H9 (cell line): ENCODE data around the gene GLB1L. TPM values are rescaled to one million over a fixed set of nuclear protein-coding genes. Genes with fewer than 3 reads are reported as not detected.

Experiments
- DNase-seq: peaks from one replicate; pipeline ENCODE4 v3.0.0-alpha.2; 2017
- H2AFZ ChIP-seq: one replicate; pipeline ENCODE4 v1.6.1; 2013; ENCODE audit warnings: mild to moderate bottlenecking, low read length, control low read depth, moderate library complexity
- H2AK5ac ChIP-seq: 2 replicates; pipeline ENCODE4 v1.6.1; 2013; ENCODE audit warnings: low read length, control low read depth, mixed read lengths; ENCODE audit not compliant: insufficient read length
- H2BK120ac ChIP-seq: one replicate; pipeline ENCODE4 v1.6.1; 2013; ENCODE audit warnings: low read depth, mild to moderate bottlenecking, low read length, control low read depth, inconsistent platforms; ENCODE audit not compliant: poor library complexity, severe bottlenecking
- H2BK12ac ChIP-seq: 2 replicates; pipeline ENCODE4 v1.6.1; 2013; ENCODE audit warnings: low read length, control low read depth, mixed read lengths, low read depth; ENCODE audit not compliant: insufficient read length
- H2BK15ac ChIP-seq: 2 replicates; pipeline ENCODE4 v1.6.1; 2013; ENCODE audit warnings: low read depth, low read length, control low read depth
- H2BK20ac ChIP-seq: one replicate; pipeline ENCODE4 v1.6.1; 2013; ENCODE audit warnings: low read depth, mild to moderate bottlenecking, low read length, control low read depth, inconsistent platforms; ENCODE audit not compliant: poor library complexity, severe bottlenecking
- H2BK5ac ChIP-seq: 2 replicates; pipeline ENCODE4 v1.6.1; 2013; ENCODE audit warnings: low read length, control low read depth, mixed read lengths; ENCODE audit not compliant: insufficient read length
- H3K14ac ChIP-seq: 2 replicates; pipeline ENCODE4 v1.6.1; 2013; ENCODE audit warnings: low read length, control low read depth; ENCODE audit not compliant: insufficient read depth
- H3K18ac ChIP-seq: 2 replicates; pipeline ENCODE4 v1.6.1; 2013; ENCODE audit warnings: low read depth, mild to moderate bottlenecking, mixed read lengths, low read length, control low read depth; ENCODE audit not compliant: insufficient read length
- H3K23ac ChIP-seq: 2 replicates; pipeline ENCODE4 v1.6.1; 2013; ENCODE audit warnings: low read length, control low read depth, mixed read lengths, low read depth; ENCODE audit not compliant: insufficient read length
- H3K23me2 ChIP-seq: 2 replicates; pipeline ENCODE4 v1.6.1; 2013; ENCODE audit warnings: low read depth, mild to moderate bottlenecking, mixed read lengths, low read length, control low read depth; ENCODE audit not compliant: insufficient read length, poor library complexity, severe bottlenecking
- H3K27ac ChIP-seq: 2 replicates; pipeline ENCODE4 v1.5.1; 2013; ENCODE audit warnings: low read length, control low read depth, mixed read lengths, low read depth; ENCODE audit not compliant: insufficient read length
- H3K27me3 ChIP-seq: 2 replicates; pipeline ENCODE4 v1.6.1; 2013; ENCODE audit warnings: low read length, control low read depth, inconsistent platforms; ENCODE audit not compliant: insufficient read depth
- H3K4ac ChIP-seq: 2 replicates; pipeline ENCODE4 v1.6.1; 2013; ENCODE audit warnings: low read depth, mild to moderate bottlenecking, control low read depth, inconsistent platforms, low read length, moderate library complexity
- H3K4me1 ChIP-seq: 2 replicates; pipeline ENCODE4 v1.6.1; 2013; ENCODE audit warnings: low read length, control low read depth, inconsistent platforms; ENCODE audit not compliant: insufficient read depth
- H3K4me2 ChIP-seq: 2 replicates; pipeline ENCODE4 v1.6.1; 2013; ENCODE audit warnings: low read length, control low read depth, mixed read lengths; ENCODE audit not compliant: insufficient read length, insufficient read depth
- H3K56ac ChIP-seq: 2 replicates; pipeline ENCODE4 v1.6.1; 2013; ENCODE audit warnings: low read depth, mild to moderate bottlenecking, mixed read lengths, low read length, control low read depth; ENCODE audit not compliant: insufficient read length
- H3K79me1 ChIP-seq: 2 replicates; pipeline ENCODE4 v1.6.1; 2013; ENCODE audit warnings: low read depth, mild to moderate bottlenecking, moderate library complexity, low read length, control low read depth, inconsistent platforms; ENCODE audit not compliant: insufficient read depth, poor library complexity, severe bottlenecking
- H3K79me2 ChIP-seq: 2 replicates; pipeline ENCODE4 v1.6.1; 2013; ENCODE audit warnings: low read length, control low read depth, inconsistent platforms; ENCODE audit not compliant: insufficient read depth
- H3K9ac ChIP-seq: 2 replicates; pipeline ENCODE4 v1.6.1; 2013; ENCODE audit warnings: low read length, control low read depth, mixed read lengths; ENCODE audit not compliant: insufficient read length; ENCODE audit errors: extremely low read depth
- H3K9me3 ChIP-seq: one replicate; pipeline ENCODE4 v1.6.1; 2013; ENCODE audit warnings: low read depth, low read length, inconsistent platforms; ENCODE audit not compliant: control insufficient read depth
- H3T11ph ChIP-seq: one replicate; pipeline ENCODE4 v1.6.1; 2013; ENCODE audit warnings: mild to moderate bottlenecking, low read length, control low read depth, inconsistent platforms
- H4K20me1 ChIP-seq: one replicate; pipeline ENCODE4 v1.6.1; 2013; ENCODE audit not compliant: control insufficient read depth, insufficient read length, insufficient read depth
- H4K5ac ChIP-seq: 2 replicates; pipeline ENCODE4 v1.6.1; 2013; ENCODE audit warnings: low read depth, mild to moderate bottlenecking, mixed read lengths, low read length, control low read depth; ENCODE audit not compliant: insufficient read length
- H4K8ac ChIP-seq: replicated peaks from 2 replicates; pipeline ENCODE4 v1.6.1; 2013; ENCODE audit warnings: low read length, control low read depth, mixed read lengths, low read depth; ENCODE audit not compliant: insufficient read length
- H4K91ac ChIP-seq: 2 replicates; pipeline ENCODE4 v1.6.1; 2013; ENCODE audit warnings: low read depth, mild to moderate bottlenecking, moderate library complexity, mixed read lengths, low read length, control low read depth; ENCODE audit not compliant: insufficient read length
- H3K27ac Mint-ChIP-seq, 3 experiments: 2 replicates in 2 of 3; 3 replicates in 1 of 3; pipeline ENCODE4 v1.8.0; 2020 to 2021; ENCODE audit warnings: mixed read lengths in 3 of 3, mild to moderate bottlenecking in 1 of 3, moderate library complexity in 1 of 3
- H3K27me3 Mint-ChIP-seq: 2 replicates; pipeline ENCODE4 v1.8.0; 2021; ENCODE audit warnings: low read depth, mild to moderate bottlenecking, moderate library complexity, mixed read lengths
- H3K36me3 Mint-ChIP-seq, 3 experiments: 2 replicates in 2 of 3; 3 replicates in 1 of 3; pipeline ENCODE4 v1.8.0; 2020 to 2021; ENCODE audit warnings: low read depth in 3 of 3, mixed read lengths in 3 of 3; ENCODE audit not compliant: insufficient read depth in 1 of 3
- H3K4me1 Mint-ChIP-seq, 2 experiments: 2 replicates each; pipeline ENCODE4 v1.8.0; 2020; ENCODE audit warnings: mixed read lengths in 2 of 2
- H3K4me3 Mint-ChIP-seq, 2 experiments: 2 replicates in 1 of 2; 3 replicates in 1 of 2; pipeline ENCODE4 v1.8.0; 2020 to 2021; ENCODE audit warnings: mild to moderate bottlenecking in 2 of 2, mixed read lengths in 2 of 2, moderate library complexity in 1 of 2
- H3K9me3 Mint-ChIP-seq, 2 experiments: 2 replicates in 1 of 2; 3 replicates in 1 of 2; pipeline ENCODE4 v1.8.0; 2020; ENCODE audit warnings: mild to moderate bottlenecking in 2 of 2, mixed read lengths in 2 of 2, moderate library complexity in 1 of 2
- WGBS: extraction: QIAGEN DNeasy Blood & Tissue Kit; methylation state at CpG from one replicate; pipeline ENCODE4 v1.1.7; 2013; ENCODE audit warnings: missing lambda C conversion rate, low lambda C conversion rate, mixed read lengths; ENCODE audit not compliant: insufficient read length; ENCODE audit errors: extremely low coverage; 5-methylcytosine and 5-hydroxymethylcytosine counted together
- total RNA-seq: library from RNA; stranded (reverse); gene quantifications from 2 replicates; pipeline ENCODE4 v1.2.1, GENCODE V29; 2021
- TF ChIP-seq, protein P1 (sequence below): fragments of 200-600 bp; sonication (generic); conservative IDR thresholded peaks from 3 replicates; pipeline ENCODE4 v1.8.0; 2021; ENCODE audit warnings: antibody characterized with exemption, mild to moderate bottlenecking

The GLB1L gene
- total RNA-seq, 1 experiment from 2014 or later: 6.5 TPM

DNA sequence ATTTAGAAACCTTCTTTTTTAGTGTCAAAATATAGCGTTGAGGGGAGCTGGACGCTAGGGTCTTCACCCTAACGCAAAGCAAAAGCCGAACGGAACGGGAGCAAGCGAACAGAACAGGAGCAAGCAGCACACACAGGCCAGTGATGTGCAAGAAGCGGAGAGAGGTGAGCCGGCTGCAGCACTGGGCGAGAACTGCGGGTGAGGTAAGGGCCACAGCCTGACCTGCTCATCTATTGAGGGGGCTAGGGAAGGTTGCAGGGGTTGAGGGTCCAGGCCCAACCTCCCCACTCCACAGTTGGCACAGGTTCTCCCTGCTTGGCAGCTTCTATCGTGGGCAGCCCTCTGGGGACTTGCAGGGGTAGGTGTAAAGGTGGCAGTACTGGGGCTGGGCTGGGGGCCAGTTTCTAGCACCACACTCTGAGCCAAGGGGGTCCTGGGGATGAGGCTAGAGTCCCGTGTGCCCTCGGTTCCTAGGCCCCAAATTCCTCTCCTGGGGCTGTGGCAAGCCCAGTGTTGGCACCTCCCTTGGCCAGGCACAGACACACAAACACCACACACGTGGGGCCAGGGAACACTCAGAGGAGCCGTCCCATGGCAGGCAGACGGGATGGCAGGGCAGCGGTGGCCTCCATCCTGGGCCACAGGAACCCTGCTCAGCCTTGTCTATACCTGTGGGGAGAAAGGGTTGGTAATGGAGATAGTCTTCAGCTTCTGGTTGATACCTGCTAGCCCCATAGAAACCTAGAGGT is 25.3 kb downstream of the GLB1L start:
- no peaks in the 10 kb centered on the region for H3K9me3 ChIP-seq
- Mint-ChIP-seq H3K27ac (no peak overlapping the region), H3K9me3 (no peaks in the 10 kb centered on the region), H3K36me3 (peaks cover 30 to 59% (median 57%) of the 10 kb centered on the region in 3 experiments), H3K4me3 (peak overlapping the region in 1 of 2 experiments; percentile 50; a peak in 3 of 5 replicates), H3K4me1 (peaks cover 19 to 23% of the 10 kb centered on the region in 2 experiments), H3K27me3 (peaks cover 3% of the 10 kb centered on the region; the same call in 1 of the 2 replicates)
- H4K91ac ChIP-seq: no peak overlapping the region
- H4K5ac ChIP-seq: no peak overlapping the region
- H2BK15ac ChIP-seq: no peak overlapping the region
- H3K27me3 ChIP-seq: no peaks in the 10 kb centered on the region
- no peak overlapping the region for H3K56ac ChIP-seq
- H2BK120ac ChIP-seq: no peak overlapping the region
- WGBS: no CpG with 5 or more reads among the region's 18 CpGs
- no peak overlapping the region for H3K14ac ChIP-seq
- no peak overlapping the region for H3K9ac ChIP-seq
- H2AFZ ChIP-seq: no peak overlapping the region
- no peak overlapping the region for H3K4ac ChIP-seq
- H2AK5ac ChIP-seq: no peak overlapping the region
- no peak overlapping the region for H2BK20ac ChIP-seq
- no peaks in the 10 kb centered on the region for H4K20me1 ChIP-seq
- H3K18ac ChIP-seq: no peak overlapping the region
- no peak overlapping the region for H4K8ac ChIP-seq
- TF ChIP-seq, protein P1, sequence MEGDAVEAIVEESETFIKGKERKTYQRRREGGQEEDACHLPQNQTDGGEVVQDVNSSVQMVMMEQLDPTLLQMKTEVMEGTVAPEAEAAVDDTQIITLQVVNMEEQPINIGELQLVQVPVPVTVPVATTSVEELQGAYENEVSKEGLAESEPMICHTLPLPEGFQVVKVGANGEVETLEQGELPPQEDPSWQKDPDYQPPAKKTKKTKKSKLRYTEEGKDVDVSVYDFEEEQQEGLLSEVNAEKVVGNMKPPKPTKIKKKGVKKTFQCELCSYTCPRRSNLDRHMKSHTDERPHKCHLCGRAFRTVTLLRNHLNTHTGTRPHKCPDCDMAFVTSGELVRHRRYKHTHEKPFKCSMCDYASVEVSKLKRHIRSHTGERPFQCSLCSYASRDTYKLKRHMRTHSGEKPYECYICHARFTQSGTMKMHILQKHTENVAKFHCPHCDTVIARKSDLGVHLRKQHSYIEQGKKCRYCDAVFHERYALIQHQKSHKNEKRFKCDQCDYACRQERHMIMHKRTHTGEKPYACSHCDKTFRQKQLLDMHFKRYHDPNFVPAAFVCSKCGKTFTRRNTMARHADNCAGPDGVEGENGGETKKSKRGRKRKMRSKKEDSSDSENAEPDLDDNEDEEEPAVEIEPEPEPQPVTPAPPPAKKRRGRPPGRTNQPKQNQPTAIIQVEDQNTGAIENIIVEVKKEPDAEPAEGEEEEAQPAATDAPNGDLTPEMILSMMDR: no peak
- H3K79me2 ChIP-seq: no peaks in the 10 kb centered on the region
- H2BK5ac ChIP-seq: no peak overlapping the region
- H3K4me1 ChIP-seq: no peaks in the 10 kb centered on the region
- no peak overlapping the region for H3T11ph ChIP-seq
- H3K79me1 ChIP-seq: no peaks in the 10 kb centered on the region
- H3K23me2 ChIP-seq: peaks cover 7% of the 10 kb centered on the region
- no peak overlapping the region for H3K27ac ChIP-seq
- H3K23ac ChIP-seq: no peak overlapping the region
- no peak overlapping the region for H2BK12ac ChIP-seq
- no peak overlapping the region for H3K4me2 ChIP-seq
- no peak for DNase-seq
